IMR-90 (cell line): ENCODE results near the gene EXOC3L4. TPM values are rescaled to one million over a fixed set of nuclear protein-coding genes. Genes with fewer than 3 reads are reported as not detected.

ENCODE experiments used
- ATAC-seq: fragments of 200-7000 bp; cut with Tn5 transposase; 2 replicates; pipeline ENCODE4 v1.9.1; 2020; ENCODE audit warnings: low read depth, mild to moderate bottlenecking, moderate library complexity
- BruUV-seq: library from RNA; stranded (reverse); fragments of 400-500 nt; replicated peaks from 2 replicates; lab custom pipeline; 2021; lab: Mats Ljungman, UMichigan
- CTCF ChIA-PET: fragments of 300-600 bp; formaldehyde crosslinking; extraction: SDS; loops from one replicate; lab custom pipeline; 2021; ENCODE audit warnings: antibody characterized with exemption; lab: Yijun Ruan, JAX
- POLR2A ChIA-PET: fragments of 300-600 bp; sonication (Branson Sonifier 250); formaldehyde crosslinking; loops from one replicate; lab custom pipeline; 2022; ENCODE audit warnings: antibody characterized with exemption; ENCODE audit not compliant: unreplicated experiment; lab: Charles Lee
- DNase-seq: peaks from one replicate; pipeline ENCODE4 v3.0.0; 2013
- H2AFZ ChIP-seq: replicated peaks from 2 replicates; pipeline ENCODE3; 2013; ENCODE audit warnings: low read length, mild to moderate bottlenecking; ENCODE audit not compliant: poor library complexity
- H2AK5ac ChIP-seq: 2 replicates; pipeline ENCODE4 v1.6.1; 2013; ENCODE audit warnings: low read depth, low read length, inconsistent platforms
- H2AK9ac ChIP-seq: replicated peaks from 2 replicates; pipeline ENCODE3; 2013; ENCODE audit warnings: mild to moderate bottlenecking, low read depth, low read length, moderate library complexity; ENCODE audit not compliant: poor library complexity
- H2BK120ac ChIP-seq: 2 replicates; pipeline ENCODE4 v1.6.1; 2013; ENCODE audit warnings: low read depth, low read length, inconsistent platforms
- H2BK15ac ChIP-seq: 3 replicates; pipeline ENCODE4 v1.6.1; 2013; ENCODE audit warnings: low read depth, low read length, inconsistent platforms
- H2BK20ac ChIP-seq: 2 replicates; pipeline ENCODE4 v1.6.1; 2013; ENCODE audit warnings: low read depth, mild to moderate bottlenecking, inconsistent platforms, low read length, moderate library complexity
- H2BK5ac ChIP-seq: 2 replicates; pipeline ENCODE4 v1.6.1; 2013; ENCODE audit warnings: mild to moderate bottlenecking, low read depth, low read length, inconsistent platforms; ENCODE audit not compliant: poor library complexity, severe bottlenecking
- H3K14ac ChIP-seq: replicated peaks from 2 replicates; pipeline ENCODE4 v1.6.1; 2013; ENCODE audit warnings: low read depth, low read length, inconsistent platforms
- H3K18ac ChIP-seq: 2 replicates; pipeline ENCODE4 v1.6.1; 2013; ENCODE audit warnings: low read depth, low read length, control low read depth
- H3K23ac ChIP-seq: 2 replicates; pipeline ENCODE4 v1.6.1; 2013; ENCODE audit warnings: low read depth, low read length, inconsistent platforms
- H3K27ac ChIP-seq: 2 replicates; pipeline ENCODE4 v1.5.1; 2013; ENCODE audit warnings: mild to moderate bottlenecking, control low read depth, low read length; ENCODE audit not compliant: insufficient read depth
- H3K27me3 ChIP-seq: 2 replicates; pipeline ENCODE4 v1.6.1; 2013; ENCODE audit warnings: low read length; ENCODE audit not compliant: control insufficient read depth, insufficient read depth
- H3K36me3 ChIP-seq: 2 replicates; pipeline ENCODE4 v1.6.1; 2013; ENCODE audit warnings: low read length, mixed read lengths; ENCODE audit not compliant: control insufficient read depth, insufficient read depth
- H3K4ac ChIP-seq: 2 replicates; pipeline ENCODE4 v1.6.1; 2013; ENCODE audit warnings: low read depth, low read length, inconsistent platforms
- H3K4me1 ChIP-seq: 2 replicates; pipeline ENCODE4 v1.6.1; 2013; ENCODE audit warnings: low read length, mixed read lengths; ENCODE audit not compliant: control insufficient read depth, insufficient read depth
- H3K4me2 ChIP-seq: 2 replicates; pipeline ENCODE4 v1.6.1; 2013; ENCODE audit warnings: low read depth, mild to moderate bottlenecking, control low read depth, low read length, moderate library complexity
- H3K4me3 ChIP-seq: 2 replicates; pipeline ENCODE4 v1.5.1; 2013; ENCODE audit warnings: low read depth, mild to moderate bottlenecking, control low read depth, low read length, moderate library complexity; ENCODE audit not compliant: insufficient read depth
- H3K56ac ChIP-seq: 2 replicates; pipeline ENCODE4 v1.6.1; 2013; ENCODE audit warnings: low read length, inconsistent platforms; ENCODE audit not compliant: insufficient read depth; ENCODE audit errors: extremely low read depth
- H3K79me1 ChIP-seq, 2 experiments: 2 replicates each; pipeline ENCODE4 v1.6.1; 2013; ENCODE audit warnings: low read length in 2 of 2, inconsistent platforms in 1 of 2, low read depth in 1 of 2
- H3K9ac ChIP-seq: 2 replicates; pipeline ENCODE4 v1.6.1; 2013; ENCODE audit warnings: low read depth, low read length, control low read depth
- H3K9me1 ChIP-seq: 2 replicates; pipeline ENCODE4 v1.6.1; 2013; ENCODE audit warnings: low read length, inconsistent platforms; ENCODE audit not compliant: insufficient read depth
- H3K9me3 ChIP-seq: 2 replicates; pipeline ENCODE4 v1.6.1; 2013; ENCODE audit warnings: low read length; ENCODE audit not compliant: control insufficient read depth, insufficient read depth
- H4K20me1 ChIP-seq: 2 replicates; pipeline ENCODE4 v1.6.1; 2013; ENCODE audit warnings: low read length, inconsistent platforms; ENCODE audit not compliant: insufficient read depth
- H4K5ac ChIP-seq: 2 replicates; pipeline ENCODE4 v1.6.1; 2013; ENCODE audit warnings: mild to moderate bottlenecking, low read depth, low read length, control low read depth
- H4K8ac ChIP-seq, 2 experiments: 2 replicates each; pipeline ENCODE4 v1.6.1; 2013; ENCODE audit warnings: low read depth in 2 of 2, low read length in 2 of 2, control low read depth in 1 of 2, inconsistent platforms in 1 of 2
- H4K91ac ChIP-seq: 2 replicates; pipeline ENCODE4 v1.6.1; 2013; ENCODE audit warnings: low read depth, low read length, inconsistent platforms; ENCODE audit not compliant: insufficient read depth
- CEBPB ChIP-seq: IDR thresholded peaks from 2 replicates; pipeline ENCODE4 v1.6.1; 2012; ENCODE audit warnings: low read depth, low read length, improper control_type of control experiment
- CTCF ChIP-seq: conservative IDR thresholded peaks from 2 replicates; pipeline ENCODE4 v1.5.1; 2012; ENCODE audit warnings: mild to moderate bottlenecking, low read depth, low read length, improper control_type of control experiment
- RFX5 ChIP-seq: IDR thresholded peaks from 2 replicates; pipeline ENCODE4 v1.8.0; 2012; ENCODE audit warnings: low read depth, mild to moderate bottlenecking, low read length, moderate library complexity
- WGBS, 2 experiments: methylation state at CpG; one replicate each; pipeline versions ENCODE4 v1.1.5 to v1.1.7; 2013; ENCODE audit warnings: missing lambda C conversion rate in 2 of 2; ENCODE audit not compliant: insufficient read length in 1 of 2; ENCODE audit errors: extremely low coverage in 2 of 2; 5-methylcytosine and 5-hydroxymethylcytosine counted together
- dilution Hi-C: fragments of 300-500 bp; cut with HindIII; formaldehyde crosslinking; loops from one replicate; pipeline ENCODE4 v1.14.3; 2018; ENCODE audit warnings: low sequenced_read_pairs; ENCODE audit not compliant: unreplicated experiment
- in situ Hi-C: fragments of 300-500 bp; cut with MboI; formaldehyde crosslinking; loops from 3 replicates; pipeline ENCODE4 v1.14.3; 2019; ENCODE audit warnings: low sequenced_read_pairs, inconsistent platforms, mixed read lengths
- intact Hi-C: fragments of 100-400 bp; cut with micrococcal nuclease; formaldehyde crosslinking; loops from 2 replicates; pipeline ENCODE4 v1.10.0; 2022
- polyA plus RNA-seq, 3 experiments: library from polyadenylated mRNA; depleted of rRNA; stranded (reverse); fragments of >200 nt; gene quantifications; 2 replicates each; pipeline ENCODE4 v1.2.3, GENCODE V29; 2012; ENCODE audit warnings: low replicate concordance in 1 of 3
- total RNA-seq: library from RNA; depleted of rRNA; stranded (reverse); fragments of >200 nt; gene quantifications from 2 replicates; pipeline ENCODE4 v1.2.3, GENCODE V29; 2012

Gene EXOC3L4
- total and polyA plus RNA-seq, 2 of the 4 experiments (the other 2 are of a cell fraction): not detected

DNA sequence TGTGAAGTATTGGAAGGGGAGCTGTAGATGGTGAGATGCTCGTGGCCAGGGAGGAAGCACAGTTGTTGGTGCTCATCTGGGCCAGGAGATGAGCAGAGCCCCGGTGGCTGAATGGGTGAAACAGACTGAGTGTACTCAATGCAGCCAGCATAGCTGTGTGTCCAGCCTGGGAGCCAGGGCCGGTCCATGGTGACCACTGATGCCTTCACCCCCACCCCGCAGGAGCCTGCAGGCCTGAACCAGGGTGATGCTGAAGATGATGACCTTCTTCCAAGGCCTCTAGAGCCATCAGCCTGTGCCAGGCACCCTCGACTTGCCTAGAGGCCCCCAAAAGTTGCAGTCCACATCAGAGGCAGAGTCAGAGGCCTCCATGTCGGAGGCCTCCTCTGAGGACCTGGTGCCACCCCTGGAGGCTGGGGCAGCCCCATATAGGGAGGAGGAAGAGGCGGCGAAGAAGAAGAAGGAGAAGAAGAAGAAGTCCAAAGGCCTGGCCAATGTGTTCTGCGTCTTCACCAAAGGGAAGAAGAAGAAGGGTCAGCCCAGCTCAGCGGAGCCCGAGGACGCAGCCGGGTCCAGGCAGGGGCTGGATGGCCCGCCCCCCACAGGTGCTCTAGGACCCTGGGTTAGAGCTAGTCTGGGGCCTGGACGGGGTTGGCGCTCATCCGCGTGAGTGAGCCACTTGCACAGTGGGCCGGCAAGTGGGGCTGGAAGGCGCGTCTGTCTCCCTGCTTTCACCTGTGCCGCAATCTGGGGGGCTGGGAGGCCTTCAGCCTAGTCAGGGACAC is 31.8 kb downstream of the EXOC3L4 start (continued):
- no peak for TF ChIP-seq CEBPB

DNA sequence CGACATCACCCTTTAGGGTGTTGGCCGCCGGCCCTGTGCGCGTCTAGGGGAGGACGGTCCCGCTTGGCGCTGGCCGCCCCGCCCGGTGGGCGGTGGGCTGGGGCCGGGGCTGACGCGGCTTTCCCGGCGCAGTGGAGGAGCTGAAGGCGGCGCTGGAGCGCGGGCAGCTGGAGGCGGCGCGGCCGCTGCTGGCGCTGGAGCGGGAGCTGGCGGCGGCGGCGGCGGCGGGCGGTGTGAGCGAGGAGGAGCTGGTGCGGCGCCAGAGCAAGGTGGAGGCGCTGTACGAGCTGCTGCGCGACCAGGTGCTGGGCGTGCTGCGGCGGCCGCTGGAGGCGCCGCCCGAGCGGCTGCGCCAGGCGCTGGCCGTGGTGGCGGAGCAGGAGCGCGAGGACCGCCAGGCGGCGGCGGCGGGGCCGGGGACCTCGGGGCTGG is 32.4 kb downstream of the EXOC3L4 start:
- H4K20me1 ChIP-seq: peaks cover 3% of the 10 kb centered on the region; the same call in 1 of the 2 replicates
- no peaks in the 10 kb centered on the region; a peak in 1 of 4 replicates for H3K79me1 ChIP-seq
- H3K4me2 ChIP-seq: peak overlapping the region; percentile 37; the same call in 1 of the 2 replicates
- POLR2A ChIA-PET: no interaction called here
- H2AK9ac ChIP-seq: peak overlapping the region; percentile 71
- no TSS peak for BruUV-seq
- intact Hi-C loops: no loop called here
- H3K27me3 ChIP-seq: peaks cover 6% of the 10 kb centered on the region; the same call in 1 of the 2 replicates
- no peak overlapping the region for H3K9ac ChIP-seq
- no peak overlapping the region for H3K4me3 ChIP-seq
- 14% methylated on average over 25 of the region's 62 CpGs; no CpG with 5 or more reads in 1 of the 2 experiments for WGBS, 2 experiments
- H3K23ac ChIP-seq: no peak overlapping the region
- no peak overlapping the region for H3K27ac ChIP-seq
- peaks cover 5% of the 10 kb centered on the region for H3K9me1 ChIP-seq
- H2AK5ac ChIP-seq: no peak overlapping the region
- peak; percentile 33; the same call in 1 of the 2 replicates for TF ChIP-seq CTCF
- TF ChIP-seq RFX5: no peak
- H3K4me1 ChIP-seq: peaks cover 21% of the 10 kb centered on the region
- H4K91ac ChIP-seq: no peak overlapping the region
- dilution Hi-C loops: no loop called here
- no peak overlapping the region for H3K4ac ChIP-seq
- no peak overlapping the region for H3K14ac ChIP-seq
- no peak overlapping the region for H4K8ac ChIP-seq
- H3K36me3 ChIP-seq: no peaks in the 10 kb centered on the region
- H2BK5ac ChIP-seq: no peak overlapping the region
- H2BK20ac ChIP-seq: no peak overlapping the region
- no peak overlapping the region for H4K5ac ChIP-seq
- no peaks in the 10 kb centered on the region for H3K9me3 ChIP-seq
- H2AFZ ChIP-seq: peak overlapping the region; percentile 85
- no peak overlapping the region for H2BK15ac ChIP-seq
- DNase-seq (no peak), ATAC-seq (peak; percentile 38)
- CTCF ChIA-PET: interaction anchor here (0.6 kb wide), 1 partner anchor 58 kb away, joined by 3 read pairs; no protein-coding TSS in a partner anchor
- in situ Hi-C loops: no loop called here
- H3K56ac ChIP-seq: no peak overlapping the region
- no peak overlapping the region for H3K18ac ChIP-seq
- H2BK120ac ChIP-seq: no peak overlapping the region
